ENCODE results near the gene TNFRSF12A.

DNA sequence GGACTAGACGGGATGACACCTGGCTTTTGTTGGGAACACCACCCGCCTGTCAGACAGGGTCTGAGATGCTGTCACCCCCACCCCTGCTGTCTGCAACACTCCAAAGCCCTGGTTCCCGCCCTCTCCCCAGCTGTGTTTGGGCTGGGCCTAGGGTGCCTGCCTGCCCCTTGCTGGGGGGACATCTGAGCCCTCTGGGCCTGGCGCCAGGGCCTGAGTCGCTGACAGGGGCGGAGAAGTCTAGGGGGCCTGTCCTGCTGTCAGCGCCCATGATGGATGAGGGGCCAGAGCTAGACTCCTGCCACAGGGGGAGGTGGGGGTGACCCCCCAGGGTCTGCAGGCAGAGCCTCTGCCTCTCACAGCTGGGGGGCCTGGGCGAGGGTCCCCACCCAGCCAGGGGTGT is 32.3 kb upstream of the TNFRSF12A start:
- TF ChIP-seq, protein P1, sequence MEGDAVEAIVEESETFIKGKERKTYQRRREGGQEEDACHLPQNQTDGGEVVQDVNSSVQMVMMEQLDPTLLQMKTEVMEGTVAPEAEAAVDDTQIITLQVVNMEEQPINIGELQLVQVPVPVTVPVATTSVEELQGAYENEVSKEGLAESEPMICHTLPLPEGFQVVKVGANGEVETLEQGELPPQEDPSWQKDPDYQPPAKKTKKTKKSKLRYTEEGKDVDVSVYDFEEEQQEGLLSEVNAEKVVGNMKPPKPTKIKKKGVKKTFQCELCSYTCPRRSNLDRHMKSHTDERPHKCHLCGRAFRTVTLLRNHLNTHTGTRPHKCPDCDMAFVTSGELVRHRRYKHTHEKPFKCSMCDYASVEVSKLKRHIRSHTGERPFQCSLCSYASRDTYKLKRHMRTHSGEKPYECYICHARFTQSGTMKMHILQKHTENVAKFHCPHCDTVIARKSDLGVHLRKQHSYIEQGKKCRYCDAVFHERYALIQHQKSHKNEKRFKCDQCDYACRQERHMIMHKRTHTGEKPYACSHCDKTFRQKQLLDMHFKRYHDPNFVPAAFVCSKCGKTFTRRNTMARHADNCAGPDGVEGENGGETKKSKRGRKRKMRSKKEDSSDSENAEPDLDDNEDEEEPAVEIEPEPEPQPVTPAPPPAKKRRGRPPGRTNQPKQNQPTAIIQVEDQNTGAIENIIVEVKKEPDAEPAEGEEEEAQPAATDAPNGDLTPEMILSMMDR (optimal IDR thresholded peaks at IDR 0.05 in 1 of 3, IDR thresholded peaks at IDR 0.05 in 1 of 3, conservative IDR thresholded peaks at IDR 0.05 in 1 of 3; ENCODE audit: extremely low read depth in 1 of 3, insufficient read depth in 2 of 3, low read length in 3 of 3) = no peak
- TF ChIP-seq EZH2 (IDR thresholded peaks at IDR 0.05; ENCODE audit: low read length) = no peak
